BE2C (cell line): ENCODE data around the gene SATB1.

Experiments used
- DNase-seq: peaks from one replicate; pipeline ENCODE4 v3.0.0-alpha.2; 2020
- H3K27me3 ChIP-seq: fragments of 250-450 bp; sonication (Bioruptor Pico); 2 replicates; pipeline ENCODE4 v1.5.1; 2020; ENCODE audit warnings: mild to moderate bottlenecking
- H3K36me3 ChIP-seq: fragments of 250-450 bp; sonication (Bioruptor Pico); 2 replicates; pipeline ENCODE4 v1.5.1; 2020; ENCODE audit warnings: mild to moderate bottlenecking
- H3K4me1 ChIP-seq: fragments of 250-450 bp; sonication (Bioruptor Pico); 2 replicates; pipeline ENCODE4 v1.5.1; 2020
- H3K4me3 ChIP-seq: 2 replicates; pipeline ENCODE4 v1.5.1; 2011; ENCODE audit warnings: low read depth, low read length
- H3K9me3 ChIP-seq: fragments of 250-450 bp; sonication (Bioruptor Pico); 2 replicates; pipeline ENCODE4 v1.5.1; 2020
- CTCF ChIP-seq: IDR thresholded peaks from 2 replicates; pipeline ENCODE4 v1.5.1; 2012; ENCODE audit warnings: mild to moderate bottlenecking, low read depth, low read length

The SATB1 gene

GRCh38 chr3:18300916-18301315 is 124.2 kb downstream of the SATB1 start:
- no peak overlapping the region for H3K4me3 ChIP-seq
- no peaks in the 10 kb centered on the region for H3K9me3 ChIP-seq
- no peak for DNase-seq
- no peaks in the 10 kb centered on the region for H3K27me3 ChIP-seq
- no peaks in the 10 kb centered on the region; the same call in 1 of the 2 replicates for H3K4me1 ChIP-seq
- no peak for TF ChIP-seq CTCF
- no peaks in the 10 kb centered on the region for H3K36me3 ChIP-seq

GRCh38 chr3:18297126-18297525 is 128.0 kb downstream of the SATB1 start:
- Histone ChIP-seq H3K36me3 (no peaks in the 10 kb centered on the region), H3K4me1 (no peaks in the 10 kb centered on the region; the same call in 1 of the 2 replicates), H3K4me3 (no peak overlapping the region), H3K27me3 (no peaks in the 10 kb centered on the region), H3K9me3 (no peaks in the 10 kb centered on the region)
- no peak for TF ChIP-seq CTCF
- DNase-seq: no peak
